CD4-positive, alpha-beta T cell treated with Interleukin-17A for 4 hours (primary cell): ENCODE measurements around the gene SENP8.
A peak's percentile ranks its signal among the peaks of the same experiment; 100 is the strongest.

Experiments used
- DNase-seq: peaks from one replicate; pipeline ENCODE4 v3.0.0-alpha.2; 2020; ENCODE audit warnings: mixed read lengths

Gene SENP8

DNA sequence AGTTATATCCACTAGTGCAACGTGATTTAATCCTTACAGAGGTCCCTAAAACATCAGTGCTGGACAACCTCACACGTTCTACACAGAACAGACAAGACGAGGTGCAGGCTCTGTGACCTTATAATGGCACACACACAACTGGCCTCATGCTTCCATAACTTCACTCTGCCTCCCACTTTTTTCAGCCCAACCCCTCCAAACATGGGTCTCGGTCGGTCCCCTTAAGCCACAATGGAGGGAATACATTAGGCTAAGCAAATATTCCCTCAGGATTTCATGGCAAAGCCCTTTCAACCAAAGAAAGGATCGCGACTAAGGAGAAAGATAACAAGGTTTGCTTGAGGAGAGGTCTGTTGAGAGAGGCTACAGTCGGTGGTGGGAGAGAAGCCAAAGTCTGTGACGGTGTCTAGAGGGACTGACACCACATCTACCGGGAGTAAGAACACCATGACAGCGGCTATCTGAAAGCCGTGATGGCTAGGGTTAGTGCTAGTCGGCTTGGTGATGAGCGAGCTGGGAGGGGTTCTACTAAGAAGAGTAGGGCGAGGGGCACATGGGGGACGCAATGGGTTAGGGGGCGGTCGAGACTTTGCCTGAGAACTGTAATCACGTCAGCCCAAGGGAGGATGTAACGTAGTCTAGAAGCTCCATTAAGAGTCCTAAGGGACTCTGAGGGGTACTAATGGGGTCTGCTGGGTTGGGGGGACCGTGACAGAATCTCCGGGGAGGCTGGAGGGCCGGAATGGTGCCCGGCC, 1.3 kb upstream of the SENP8 start:
- DNase-seq = no peak

DNA sequence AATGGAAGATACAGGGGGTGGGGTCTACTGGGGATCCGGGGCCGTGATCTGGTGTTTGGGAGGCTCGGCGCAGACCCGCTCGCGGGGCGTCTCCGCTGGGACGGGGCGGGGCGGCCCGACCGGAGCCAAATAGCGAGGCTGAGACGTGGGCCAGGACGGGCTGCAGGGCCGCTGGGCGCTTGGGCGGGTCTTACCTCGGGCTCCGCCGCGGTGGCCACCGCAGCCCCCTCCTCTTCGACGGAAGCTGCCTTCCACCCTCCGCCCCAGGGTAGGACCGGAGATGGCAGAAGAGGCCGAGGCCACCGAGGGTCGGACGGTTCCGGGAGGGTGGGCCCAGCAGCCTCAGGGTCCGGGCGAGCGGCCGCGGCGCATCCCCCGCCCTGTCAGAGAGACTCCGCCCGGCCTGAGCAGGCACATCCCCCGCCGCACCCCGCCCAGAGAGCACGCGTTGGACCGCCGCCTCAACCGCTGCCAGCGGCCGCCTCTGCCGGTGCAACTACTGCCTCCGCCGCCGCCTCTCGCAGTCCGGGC, 652 bp upstream of the SENP8 start:
- peak; percentile 68 for DNase-seq

GRCh38 chr15:72124218-72124617, 6.0 kb downstream of the SENP8 start:
- DNase-seq = no peak

GRCh38 chr15:72127724-72128322, 9.6 kb downstream of the SENP8 start:
- DNase-seq = no peak

GRCh38 chr15:72128359-72128758, 10.2 kb downstream of the SENP8 start:
- no peak for DNase-seq

DNA sequence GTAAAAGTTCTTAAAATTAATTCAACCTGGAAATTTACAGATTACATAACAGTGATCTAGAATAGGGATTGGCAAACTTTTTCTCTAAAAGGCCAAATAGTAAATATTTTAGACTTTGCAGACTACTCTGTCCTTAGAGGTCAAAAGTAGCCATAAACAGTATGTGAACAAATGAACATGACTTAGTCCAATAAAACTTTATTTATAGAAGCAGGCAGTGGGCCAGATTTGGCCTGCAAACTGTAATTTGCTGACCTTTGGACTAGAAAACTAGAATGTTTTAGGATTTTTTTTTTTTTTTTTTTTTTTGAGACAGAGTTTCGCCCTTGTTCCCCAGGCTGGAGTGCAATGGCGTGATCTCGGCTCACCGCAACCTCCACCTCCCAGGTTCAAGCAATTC, 12.1 kb downstream of the SENP8 start:
- DNase-seq = no peak

- DNase-seq = no peak
These were observed 13.7 kb downstream of the SENP8 start for GRCh38 chr15:72131922-72132321.

- DNase-seq = no peak
These were observed 15.0 kb downstream of the SENP8 start for GRCh38 chr15:72133211-72133610.

DNA sequence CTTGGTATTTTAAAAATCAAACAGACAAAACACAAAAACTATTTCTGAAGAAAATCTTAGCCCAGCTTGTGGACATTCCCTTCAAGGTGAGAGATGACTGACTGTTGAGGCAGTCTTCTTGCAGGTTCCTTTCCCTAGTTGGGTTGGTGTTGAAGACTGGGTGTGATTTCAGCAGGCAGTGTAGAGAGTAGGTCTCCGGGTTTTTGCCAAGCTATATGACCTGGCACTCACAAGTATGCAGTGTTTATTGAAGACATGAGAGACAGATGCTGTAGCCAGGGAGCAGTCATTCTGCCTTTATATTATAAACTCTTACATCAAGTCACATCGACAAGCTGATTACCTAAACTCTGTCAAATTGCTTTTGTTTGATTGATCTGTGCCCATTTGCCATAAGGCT, 17.5 kb downstream of the SENP8 start:
- DNase-seq = no peak

DNA sequence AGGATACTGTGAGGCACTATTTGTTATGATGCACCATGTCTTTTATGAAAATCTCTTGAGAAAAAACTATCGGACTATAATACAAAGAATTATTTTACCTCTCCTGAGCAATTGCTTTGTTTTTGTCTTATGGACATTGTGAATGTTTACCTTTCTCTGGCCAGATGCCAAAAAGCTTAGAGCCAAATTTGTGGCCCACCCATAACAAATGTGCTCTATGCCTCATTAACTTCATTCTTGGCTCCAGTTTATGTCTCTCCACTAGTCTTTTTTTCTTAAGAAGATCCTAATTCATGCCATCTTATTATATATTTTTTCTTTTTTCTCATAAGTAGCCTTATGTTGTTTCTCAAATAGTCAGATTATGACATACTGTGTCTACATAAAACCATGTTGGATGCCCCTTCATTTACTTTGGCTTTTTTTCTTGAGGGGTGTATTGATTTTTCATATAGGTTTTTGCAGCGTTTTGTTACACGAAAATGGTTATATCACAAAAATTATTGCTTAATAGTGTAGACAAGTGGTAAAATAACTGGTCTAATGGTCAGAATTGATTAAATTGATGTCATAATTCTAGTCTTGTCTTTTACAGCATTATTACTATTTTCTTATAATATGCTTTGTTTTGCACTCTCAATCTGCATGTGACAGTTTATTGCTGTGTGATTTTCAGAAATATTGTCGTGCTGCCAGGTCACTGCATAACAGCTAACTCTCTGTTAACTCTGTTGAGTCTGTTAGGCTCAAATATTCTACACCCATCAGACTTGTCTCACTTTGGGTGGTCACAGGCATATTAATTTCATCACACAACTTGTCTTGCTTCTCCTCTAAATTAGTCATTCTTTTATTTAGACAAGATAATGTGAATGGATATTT, 18.2 kb downstream of the SENP8 start:
- no peak for DNase-seq

DNA sequence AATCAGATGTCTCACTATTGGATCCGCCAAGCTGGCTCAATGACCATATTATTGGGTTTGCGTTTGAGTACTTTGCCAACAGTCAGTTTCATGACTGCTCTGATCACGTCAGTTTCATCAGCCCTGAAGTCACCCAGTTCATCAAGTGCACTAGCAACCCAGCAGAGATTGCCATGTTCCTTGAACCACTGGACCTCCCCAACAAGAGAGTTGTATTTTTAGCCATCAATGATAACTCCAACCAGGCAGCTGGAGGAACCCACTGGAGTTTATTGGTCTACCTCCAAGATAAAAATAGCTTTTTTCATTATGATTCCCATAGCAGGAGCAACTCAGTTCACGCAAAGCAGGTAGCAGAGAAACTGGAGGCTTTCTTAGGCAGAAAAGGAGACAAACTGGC, 21.5 kb downstream of the SENP8 start:
- DNase-seq = no peak

DNA sequence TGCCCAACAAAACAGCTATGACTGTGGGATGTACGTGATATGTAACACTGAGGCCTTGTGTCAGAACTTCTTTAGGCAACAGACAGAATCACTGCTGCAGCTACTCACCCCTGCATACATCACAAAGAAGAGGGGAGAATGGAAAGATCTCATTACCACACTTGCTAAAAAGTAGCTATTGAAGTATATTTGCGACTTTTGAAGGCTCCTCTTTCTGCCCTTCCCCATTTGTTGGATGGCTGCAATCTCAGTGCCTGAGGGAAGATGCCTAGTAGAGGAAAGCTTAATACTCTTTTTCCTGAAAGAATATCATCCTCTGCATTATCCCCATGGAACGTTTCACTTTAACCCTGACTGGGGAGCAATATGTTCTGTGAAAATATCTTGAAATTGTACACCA, 21.9 kb downstream of the SENP8 start:
- DNase-seq = no peak

DNA sequence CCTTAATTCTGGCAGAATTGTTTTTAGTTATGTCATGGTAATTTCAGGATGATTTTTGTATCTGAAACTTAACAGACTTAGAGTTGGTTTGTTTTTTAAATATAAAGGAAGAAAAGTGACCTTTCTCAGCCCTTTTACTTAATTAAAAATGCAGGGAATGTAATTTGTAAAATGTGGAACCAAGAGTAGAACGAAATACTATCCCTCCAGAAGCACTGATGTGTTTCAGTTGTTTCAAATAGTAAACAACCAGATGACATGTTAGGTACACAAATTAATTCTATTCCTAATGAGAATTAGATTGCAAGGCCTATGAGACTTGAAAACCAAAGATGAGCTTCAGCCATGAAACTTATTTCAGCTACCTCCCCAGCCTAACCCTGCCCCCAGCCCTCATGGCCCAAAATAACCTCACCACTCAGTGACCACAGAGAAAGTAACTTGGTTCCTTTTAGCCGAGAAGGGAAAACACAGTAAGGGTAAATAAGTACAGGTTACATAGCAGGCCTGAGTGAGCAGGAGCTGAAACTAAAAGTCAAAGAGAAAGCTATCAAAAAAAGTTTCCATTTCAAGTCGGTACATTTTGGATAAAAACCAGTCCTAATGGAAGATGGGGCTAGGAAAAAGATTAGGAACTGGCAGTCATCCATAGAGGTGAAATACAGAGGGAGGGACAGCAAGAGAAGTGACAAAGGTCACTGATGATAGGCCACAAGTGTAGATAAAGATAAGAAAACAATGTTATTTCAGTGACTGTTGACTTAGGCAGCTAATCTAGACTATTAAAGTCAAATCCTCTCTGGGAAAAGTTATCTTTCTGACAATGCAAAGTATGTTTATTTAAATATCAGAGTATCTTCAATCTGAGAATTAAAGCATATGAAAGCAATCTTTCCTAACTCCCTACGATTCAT, 23.2 kb downstream of the SENP8 start:
- DNase-seq = no peak

DNA sequence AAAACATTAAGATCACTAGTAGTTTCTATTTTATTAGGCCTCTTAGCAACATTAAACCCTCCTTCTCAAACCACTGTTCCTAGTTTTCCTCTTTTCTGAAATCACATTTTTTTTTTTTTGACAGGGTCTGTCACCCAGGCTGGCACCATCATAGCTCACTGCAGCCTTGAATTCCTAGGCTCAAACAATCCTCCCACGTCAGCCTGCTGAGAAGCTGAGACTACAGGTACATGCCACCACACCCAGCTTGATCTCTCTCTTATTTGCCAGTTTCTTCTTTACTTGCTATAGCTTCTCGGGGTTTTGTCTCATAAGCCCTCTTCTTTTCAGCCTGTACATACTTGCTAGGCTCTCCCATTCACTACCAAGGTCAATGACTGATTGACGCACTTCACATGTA, 28.0 kb downstream of the SENP8 start:
- DNase-seq = no peak

- DNase-seq = no peak
These were observed 28.7 kb downstream of the SENP8 start for GRCh38 chr15:72146934-72147333.

GRCh38 chr15:72147418-72147817, 29.2 kb downstream of the SENP8 start:
- no peak for DNase-seq

DNA sequence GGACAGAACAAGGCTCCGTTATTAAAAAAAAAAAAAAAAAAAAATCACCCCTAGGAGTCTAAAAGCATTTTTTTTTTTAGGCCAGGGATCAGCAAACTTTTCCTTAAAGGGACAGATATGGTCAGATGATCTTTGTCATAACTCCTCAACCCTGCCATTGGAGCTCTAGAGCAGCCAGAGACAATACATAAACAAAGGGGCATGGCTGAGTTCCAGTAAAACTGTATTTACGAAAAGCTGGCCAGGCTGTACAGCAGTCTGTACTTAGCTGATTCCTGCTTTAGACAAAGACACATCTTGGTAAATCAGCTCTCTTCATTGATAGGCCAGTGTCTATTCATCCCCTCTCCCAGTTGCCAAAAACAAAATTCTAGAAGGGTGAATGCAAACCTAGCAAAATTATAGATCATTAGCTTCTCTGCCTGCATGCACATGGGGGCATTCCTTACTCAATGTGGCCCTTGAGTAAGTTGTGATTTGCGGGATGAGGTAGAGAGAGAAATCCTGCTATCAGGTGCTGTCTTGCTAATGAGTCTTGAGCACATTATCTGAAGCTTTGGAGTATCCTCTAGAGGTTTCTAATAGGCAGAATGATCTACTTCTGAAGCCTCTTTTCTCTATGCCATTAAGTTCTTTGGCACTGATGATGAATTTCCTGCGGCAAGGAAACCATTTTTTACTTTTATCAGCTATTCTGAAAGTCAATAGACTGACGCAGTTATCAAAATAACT, 35.2 kb downstream of the SENP8 start:
- DNase-seq = no peak

DNA sequence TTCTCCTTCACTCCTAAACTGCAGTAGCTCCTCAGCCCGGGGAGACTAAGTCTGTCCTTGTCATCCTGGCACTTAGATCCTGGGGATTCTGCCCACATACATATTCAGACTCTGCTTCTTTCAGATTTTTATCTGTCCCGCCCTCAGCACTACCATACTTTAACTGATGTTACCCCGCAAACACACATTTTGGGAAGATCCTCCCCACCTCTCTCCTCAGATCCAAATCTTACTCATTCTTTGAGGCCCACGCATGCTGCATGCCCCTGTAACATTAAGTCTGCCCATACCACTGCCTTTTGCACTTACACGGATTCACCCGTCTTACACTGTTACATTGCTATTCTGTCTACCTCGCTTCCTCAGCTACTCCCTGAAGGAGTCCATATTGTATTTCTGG, 36.1 kb downstream of the SENP8 start:
- no peak for DNase-seq

- no peak for DNase-seq
These were observed 36.9 kb downstream of the SENP8 start for GRCh38 chr15:72155003-72155621.

DNA sequence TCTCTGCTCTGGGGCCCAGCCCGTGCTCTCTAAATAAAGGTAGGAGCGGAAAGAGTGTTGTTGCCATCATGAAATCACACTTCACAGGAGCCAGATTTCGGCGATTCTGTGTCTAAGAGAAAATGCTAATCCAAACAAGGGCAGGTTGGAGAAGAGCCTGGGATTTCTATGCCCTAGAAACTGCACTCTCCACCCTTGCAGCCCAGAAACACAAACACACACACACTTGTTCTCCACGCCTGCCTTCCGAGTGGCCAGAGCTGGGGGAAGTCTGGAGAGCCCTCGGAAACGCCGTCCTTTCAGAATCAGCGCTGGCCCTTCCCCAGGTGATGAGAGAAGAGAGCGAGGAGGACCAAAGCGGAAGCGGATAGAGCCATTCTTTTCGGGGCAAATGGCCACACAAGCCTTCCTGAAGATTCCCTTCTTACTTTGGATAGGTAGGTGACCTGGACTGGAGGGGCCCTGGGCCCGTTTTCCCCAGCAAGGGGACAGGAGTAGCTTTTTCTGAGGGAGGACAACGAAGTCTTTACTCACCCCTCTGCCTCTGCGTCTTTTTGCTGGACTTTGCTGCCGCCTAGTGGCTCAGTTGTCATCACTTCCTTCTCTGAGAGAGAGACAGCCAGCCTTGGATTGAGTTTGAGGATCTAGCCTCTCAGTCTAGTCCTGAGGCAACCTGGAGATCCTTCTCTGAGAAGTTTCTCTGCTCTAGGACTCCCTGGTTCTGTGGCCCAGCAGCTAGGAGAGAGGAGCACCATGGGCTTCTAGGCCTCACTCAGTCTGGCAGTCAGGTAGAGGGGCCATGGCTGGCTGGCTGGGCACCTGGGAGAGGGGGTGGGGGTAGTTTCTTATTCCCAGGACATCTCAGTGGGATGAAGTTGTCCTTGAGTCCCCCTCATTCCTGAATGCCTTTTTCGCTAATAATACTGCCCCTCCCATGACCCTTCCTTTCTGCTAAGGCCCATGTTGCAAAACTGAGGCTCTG, 37.7 kb downstream of the SENP8 start:
- peak; percentile 86 for DNase-seq
